Cardiac muscle cell (in vitro differentiated cells and primary cell): ENCODE results near the gene SLC9A9. TPM values are rescaled to one million over a fixed set of nuclear protein-coding genes. Genes with fewer than 3 reads are reported as not detected.
A peak's percentile ranks its signal among the peaks of the same experiment; 100 is the strongest.

Experiments used
- DNase-seq, 2 donors: peaks; one replicate each; pipeline versions ENCODE4 v3.0.0 to v3.0.0-alpha.2; 2010 to 2017; ENCODE audit warnings: low read depth in 1 of 2, low spot score in 1 of 2
- H3K27ac ChIP-seq: fragments of 200-600 bp; sonication (generic); 2 replicates; pipeline ENCODE4 v1.5.1; 2016
- H3K27me3 ChIP-seq: fragments of 200-600 bp; sonication (generic); 2 replicates; pipeline ENCODE4 v1.6.0; 2016; ENCODE audit warnings: control low read depth
- H3K36me3 ChIP-seq: fragments of 200-600 bp; sonication (generic); 2 replicates; pipeline ENCODE4 v1.5.1; 2016; ENCODE audit warnings: control low read depth
- H3K4me1 ChIP-seq: fragments of 200-600 bp; sonication (generic); 2 replicates; pipeline ENCODE4 v1.8.1; 2017; ENCODE audit warnings: low read depth, mild to moderate bottlenecking, mixed run types
- H3K4me3 ChIP-seq: fragments of 200-600 bp; sonication (generic); 2 replicates; pipeline ENCODE4 v1.5.1; 2016; ENCODE audit warnings: mild to moderate bottlenecking
- H3K9me3 ChIP-seq: fragments of 200-600 bp; sonication (generic); 2 replicates; pipeline ENCODE4 v1.5.1; 2017; ENCODE audit warnings: low read depth, mild to moderate bottlenecking, control low read depth
- CTCF ChIP-seq: IDR thresholded peaks from 2 replicates; pipeline ENCODE4 v1.5.1; 2012; ENCODE audit warnings: low read depth, mild to moderate bottlenecking, low read length
- polyA plus RNA-seq: library from polyadenylated mRNA; unstranded; fragments of >200 nt; fragmentation: Nextera tagmentation; extraction: Ambion mirVana; gene quantifications from 2 replicates; pipeline ENCODE4 v1.2.1, GENCODE V29; 2016
- total RNA-seq: library from RNA; depleted of rRNA; stranded (reverse); fragments of >200 nt; gene quantifications from 2 replicates; pipeline ENCODE4 v1.2.3, GENCODE V29; 2016

The SLC9A9 gene
- total RNA-seq = 1.1 and 1.5 TPM in 2 replicates
- 0.73 and 2.1 TPM in 2 replicates for polyA plus RNA-seq

- peak; percentile 49 to 74 for DNase-seq
- Histone ChIP-seq H3K27me3 (no peaks in the 10 kb centered on the region), H3K4me3 (peak within 1 kb of the TSS; percentile 28), H3K27ac (no peak within 1 kb of the TSS), H3K36me3 (no peaks in the 10 kb centered on the region), H3K9me3 (no peaks in the 10 kb centered on the region), H3K4me1 (no peaks in the 10 kb centered on the region)
- no peak for TF ChIP-seq CTCF
Observed at GRCh38 chr3:143847787-143848631, at the start of gene SLC9A9. Gene SLC9A9 (minus strand): TSS chr3:143848468. CDS start chr3:143848322, 146 bp downstream.

DNA sequence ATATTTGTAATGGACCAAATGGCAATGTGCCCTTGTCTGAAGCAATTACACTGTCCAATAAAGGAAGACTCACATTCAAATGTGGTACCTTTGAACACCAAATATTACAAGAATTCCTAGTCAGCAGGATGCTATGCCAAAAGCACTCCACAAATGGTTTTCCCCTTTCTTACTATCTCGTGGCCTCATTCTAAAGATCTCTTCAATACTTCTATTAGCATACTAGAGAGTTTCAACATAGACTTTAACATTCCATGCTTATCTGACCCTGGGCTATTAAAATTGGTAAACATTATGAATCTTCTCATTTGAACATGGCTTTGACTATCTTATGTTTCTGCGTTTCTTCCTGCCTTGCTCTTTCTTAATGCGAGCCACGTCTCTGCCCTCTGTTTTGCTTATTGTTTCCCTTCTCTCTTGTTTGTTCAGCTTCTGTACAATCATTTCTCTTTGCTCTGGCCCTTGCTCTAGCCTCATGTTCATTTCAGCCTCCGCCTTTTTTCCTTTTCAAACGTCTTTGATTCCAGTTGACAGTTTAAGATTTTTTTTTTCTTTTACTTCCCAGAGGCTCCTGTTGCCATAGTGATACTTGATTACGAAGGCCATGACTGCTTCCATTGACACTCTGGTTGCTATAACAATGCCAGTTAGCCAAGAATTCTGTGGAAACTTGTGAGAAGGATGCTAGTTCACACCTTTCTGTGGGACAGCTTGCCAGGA, 49.5 kb upstream of the SLC9A9 start:
- no peaks in the 10 kb centered on the region for H3K36me3 ChIP-seq
- H3K9me3 ChIP-seq = no peaks in the 10 kb centered on the region
- no peak for TF ChIP-seq CTCF
- peaks cover 9% of the 10 kb centered on the region for H3K4me1 ChIP-seq
- no peak overlapping the region for H3K4me3 ChIP-seq
- no peaks in the 10 kb centered on the region for H3K27me3 ChIP-seq
- peak; percentile 15 to 92 for DNase-seq
- no peak overlapping the region for H3K27ac ChIP-seq

GRCh38 chr3:143896486-143896885, 48.2 kb upstream of the SLC9A9 start:
- no peaks in the 10 kb centered on the region for H3K9me3 ChIP-seq
- H3K27ac ChIP-seq = no peak overlapping the region
- TF ChIP-seq CTCF = no peak
- peak in 1 of 2 donors; percentile 53 for DNase-seq
- H3K4me1 ChIP-seq = peaks cover 9% of the 10 kb centered on the region
- no peak overlapping the region for H3K4me3 ChIP-seq
- H3K36me3 ChIP-seq = no peaks in the 10 kb centered on the region
- H3K27me3 ChIP-seq = no peaks in the 10 kb centered on the region

- peak; percentile 36 for TF ChIP-seq CTCF
- peaks cover 9% of the 10 kb centered on the region for H3K4me1 ChIP-seq
- no peaks in the 10 kb centered on the region for H3K27me3 ChIP-seq
- H3K36me3 ChIP-seq = no peaks in the 10 kb centered on the region
- no peaks in the 10 kb centered on the region for H3K9me3 ChIP-seq
- H3K27ac ChIP-seq = no peak overlapping the region
- DNase-seq = peak; percentile 10 to 43
- H3K4me3 ChIP-seq = no peak overlapping the region
Observed at GRCh38 chr3:143895805-143896204, 47.5 kb upstream of the SLC9A9 start.

DNA sequence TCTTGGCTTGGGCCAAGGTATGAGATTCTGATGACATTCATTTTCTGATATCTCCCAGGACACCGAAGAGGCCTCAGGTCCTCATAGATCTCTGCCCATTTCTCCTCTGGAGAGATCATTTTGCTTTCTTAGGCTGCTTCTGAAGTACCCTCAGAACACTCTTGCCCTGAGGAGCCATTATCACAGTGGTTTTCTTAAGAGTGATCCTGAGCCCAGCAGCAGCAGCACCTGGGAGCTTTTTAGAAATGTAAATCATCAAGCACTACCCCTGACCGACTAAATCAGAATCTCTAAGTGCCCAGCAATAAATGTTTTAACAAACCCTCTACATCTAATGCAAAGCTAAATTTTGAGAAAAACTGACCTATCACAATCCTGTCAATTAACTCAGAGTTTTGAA, 40.6 kb upstream of the SLC9A9 start:
- Histone ChIP-seq H3K36me3 (no peaks in the 10 kb centered on the region), H3K4me1 (no peaks in the 10 kb centered on the region), H3K4me3 (no peak overlapping the region), H3K27me3 (no peaks in the 10 kb centered on the region), H3K27ac (no peak overlapping the region), H3K9me3 (no peaks in the 10 kb centered on the region)
- TF ChIP-seq CTCF = no peak
- DNase-seq = no peak
